ENCODE measurements around the gene CRYBA2. TPM values are rescaled to one million over a fixed set of nuclear protein-coding genes. Genes with fewer than 3 reads are reported as not detected.

CRYBA2 gene
- polyA plus RNA-seq (not detected in 2 replicates), polyA minus RNA-seq (not detected in 2 replicates)

GRCh38 chr2:218993345-218994315 is at the start of gene CRYBA2:
TSS of gene CRYBA2 (minus strand) at chr2:218993422. CDS start at chr2:218993176, 246 bp downstream.
- Histone ChIP-seq H3K9me2 (ENCODE audit: insufficient read depth, low read length) (no peaks in the 10 kb centered on the region), H3K27ac (ENCODE audit: low read length) (no peak within 1 kb of the TSS), H3K9me3 (ENCODE audit: low read length) (no peaks in the 10 kb centered on the region), H3K9ac (ENCODE audit: low read length) (no peak within 1 kb of the TSS), H3K36me3 (ENCODE audit: insufficient read depth, low read length) (no peaks in the 10 kb centered on the region), H2AFZ (ENCODE audit: low read depth, low read length) (no peak within 1 kb of the TSS), H3K79me2 (replicated peaks; ENCODE audit: insufficient read depth, low read length) (no peaks in the 10 kb centered on the region), H3K4me2 (ENCODE audit: low read length) (no peak within 1 kb of the TSS), H3K27me3 (ENCODE audit: insufficient read depth, low read depth, low read length) (peaks cover 100% of the 10 kb centered on the region), H3F3A (ENCODE audit: insufficient read depth, low read length, poor library complexity, severe bottlenecking) (no peaks in the 10 kb centered on the region), H3K4me3 (ENCODE audit: low read length) (peak within 1 kb of the TSS; percentile 59), H4K20me1 (ENCODE audit: insufficient read depth) (no peaks in the 10 kb centered on the region)
- TF ChIP-seq SMC3 (conservative IDR thresholded peaks at IDR 0.05; ENCODE audit: poor library complexity), result no peak
- peak; percentile 83 for TF ChIP-seq EZH2 (IDR thresholded peaks at IDR 0.05; ENCODE audit: borderline replicate concordance, insufficient read depth, low read length, poor library complexity, severe bottlenecking)

- H2AFZ ChIP-seq (ENCODE audit: low read depth, low read length), result no peak overlapping the region
- H3K9me2 ChIP-seq (ENCODE audit: insufficient read depth, low read length), result no peaks in the 10 kb centered on the region
- no peaks in the 10 kb centered on the region for H3K9me3 ChIP-seq (ENCODE audit: low read length)
- no peak overlapping the region for H3K27ac ChIP-seq (ENCODE audit: low read length)
- no peak overlapping the region for H3K9ac ChIP-seq (ENCODE audit: low read length)
- H3F3A ChIP-seq (ENCODE audit: insufficient read depth, low read length, poor library complexity, severe bottlenecking), result no peaks in the 10 kb centered on the region
- no peaks in the 10 kb centered on the region for H3K36me3 ChIP-seq (ENCODE audit: insufficient read depth, low read length)
- peaks cover 48% of the 10 kb centered on the region for H3K27me3 ChIP-seq (ENCODE audit: insufficient read depth, low read depth, low read length)
- TF ChIP-seq SMC3 (conservative IDR thresholded peaks at IDR 0.05; ENCODE audit: poor library complexity) (no peak), CTCF (IDR thresholded peaks at IDR 0.05; ENCODE audit: poor library complexity, severe bottlenecking) (no peak), EP300 (conservative IDR thresholded peaks at IDR 0.05; ENCODE audit: poor library complexity, severe bottlenecking) (no peak), TAF1 (IDR thresholded peaks at IDR 0.05; ENCODE audit: low read depth) (no peak), EZH2 (IDR thresholded peaks at IDR 0.05; ENCODE audit: borderline replicate concordance, insufficient read depth, low read length, poor library complexity, severe bottlenecking) (no peak), MXI1 (conservative IDR thresholded peaks at IDR 0.05; ENCODE audit: poor library complexity, severe bottlenecking) (no peak), RAD21 (conservative IDR thresholded peaks at IDR 0.05) (no peak), REST (IDR thresholded peaks at IDR 0.05; ENCODE audit: borderline replicate concordance) (no peak), POLR2AphosphoS5 (IDR thresholded peaks at IDR 0.05) (no peak)
- H3K4me3 ChIP-seq (ENCODE audit: low read length), result no peak overlapping the region
- H3K79me2 ChIP-seq (replicated peaks; ENCODE audit: insufficient read depth, low read length), result no peaks in the 10 kb centered on the region
- no peaks in the 10 kb centered on the region for H4K20me1 ChIP-seq (ENCODE audit: insufficient read depth)
- H3K4me2 ChIP-seq (ENCODE audit: low read length), result no peak overlapping the region
Measured at GRCh38 chr2:219042750-219043149, 49.5 kb upstream of the CRYBA2 start.

Measured in neural cell (in vitro differentiated cells).